OCI-M1 (cell line): Measurements from ENCODE around the gene ELAC2.
A peak's percentile ranks its signal among the peaks of the same experiment; 100 is the strongest.

Experiments used
- DNase-seq: peaks from one replicate; lab custom pipeline; 2025; lab: John Stamatoyannopoulos, UW

Gene ELAC2, protein sequence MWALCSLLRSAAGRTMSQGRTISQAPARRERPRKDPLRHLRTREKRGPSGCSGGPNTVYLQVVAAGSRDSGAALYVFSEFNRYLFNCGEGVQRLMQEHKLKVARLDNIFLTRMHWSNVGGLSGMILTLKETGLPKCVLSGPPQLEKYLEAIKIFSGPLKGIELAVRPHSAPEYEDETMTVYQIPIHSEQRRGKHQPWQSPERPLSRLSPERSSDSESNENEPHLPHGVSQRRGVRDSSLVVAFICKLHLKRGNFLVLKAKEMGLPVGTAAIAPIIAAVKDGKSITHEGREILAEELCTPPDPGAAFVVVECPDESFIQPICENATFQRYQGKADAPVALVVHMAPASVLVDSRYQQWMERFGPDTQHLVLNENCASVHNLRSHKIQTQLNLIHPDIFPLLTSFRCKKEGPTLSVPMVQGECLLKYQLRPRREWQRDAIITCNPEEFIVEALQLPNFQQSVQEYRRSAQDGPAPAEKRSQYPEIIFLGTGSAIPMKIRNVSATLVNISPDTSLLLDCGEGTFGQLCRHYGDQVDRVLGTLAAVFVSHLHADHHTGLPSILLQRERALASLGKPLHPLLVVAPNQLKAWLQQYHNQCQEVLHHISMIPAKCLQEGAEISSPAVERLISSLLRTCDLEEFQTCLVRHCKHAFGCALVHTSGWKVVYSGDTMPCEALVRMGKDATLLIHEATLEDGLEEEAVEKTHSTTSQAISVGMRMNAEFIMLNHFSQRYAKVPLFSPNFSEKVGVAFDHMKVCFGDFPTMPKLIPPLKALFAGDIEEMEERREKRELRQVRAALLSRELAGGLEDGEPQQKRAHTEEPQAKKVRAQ

DNA sequence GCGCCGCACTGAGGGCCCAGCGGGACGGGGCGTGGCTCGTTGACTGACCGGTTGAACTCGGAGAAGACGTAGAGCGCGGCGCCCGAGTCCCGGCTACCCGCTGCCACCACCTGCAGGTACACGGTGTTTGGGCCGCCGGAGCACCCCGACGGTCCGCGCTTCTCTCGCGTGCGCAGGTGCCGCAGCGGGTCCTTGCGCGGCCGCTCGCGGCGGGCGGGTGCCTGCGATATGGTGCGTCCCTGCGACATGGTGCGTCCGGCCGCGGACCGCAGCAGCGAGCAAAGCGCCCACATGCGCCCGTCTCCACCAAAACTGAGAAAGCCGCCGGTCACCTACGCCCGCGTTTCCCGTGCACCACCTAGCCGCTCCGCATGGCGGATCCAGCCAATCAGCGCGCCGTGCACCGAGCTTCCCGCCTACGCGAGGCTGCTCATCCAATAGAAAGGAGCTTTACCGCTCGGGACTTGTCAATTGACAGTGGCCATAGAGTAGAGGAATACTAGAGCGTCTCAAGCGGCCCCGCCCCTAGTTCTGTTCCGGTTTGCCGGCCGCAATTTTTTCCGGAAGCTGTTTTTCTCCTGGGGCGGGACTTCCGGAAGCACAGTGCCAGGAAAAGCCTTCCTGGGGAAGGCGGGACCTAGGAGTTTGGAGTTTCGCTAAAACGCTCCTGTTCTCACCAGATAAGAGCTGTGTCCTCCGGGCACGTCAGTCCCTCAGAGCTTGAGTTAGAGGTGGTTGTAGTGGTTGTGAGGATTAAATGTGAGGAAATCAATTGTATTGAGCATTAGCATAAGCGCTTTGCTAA is at the start of gene ELAC2:
ELAC2 (minus strand) TSS at position 373 of the 805 bp plus-strand sequence; CDS start at position 293, 80 bp downstream.
- peak; percentile 96 for DNase-seq

GRCh38 chr17:13065032-13065431 is 47.2 kb upstream of the ELAC2 start:
- DNase-seq: no peak

DNA sequence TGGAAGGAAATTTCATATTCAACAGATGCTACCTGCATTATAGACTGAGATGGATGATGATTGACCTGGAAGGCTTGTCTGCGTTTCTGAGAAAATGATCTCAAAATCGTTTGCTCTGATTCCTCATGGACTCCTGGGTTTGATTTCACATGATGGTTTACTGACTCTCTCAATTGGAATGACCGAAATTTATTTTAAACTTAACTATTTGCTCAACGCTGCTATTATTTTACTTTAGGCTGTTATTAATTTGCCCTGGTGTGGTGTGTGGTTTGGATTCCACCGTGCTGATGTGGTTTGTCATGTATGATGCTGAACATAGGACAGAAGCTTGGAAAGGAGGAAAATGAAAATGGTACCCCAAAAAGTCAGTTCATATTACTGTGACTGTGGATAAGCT is 37.3 kb upstream of the ELAC2 start:
- DNase-seq: no peak

- DNase-seq: no peak
Measured at GRCh38 chr17:13054666-13055065, 36.8 kb upstream of the ELAC2 start.

- no peak for DNase-seq
Measured at GRCh38 chr17:13051915-13052314, 34.1 kb upstream of the ELAC2 start.

DNA sequence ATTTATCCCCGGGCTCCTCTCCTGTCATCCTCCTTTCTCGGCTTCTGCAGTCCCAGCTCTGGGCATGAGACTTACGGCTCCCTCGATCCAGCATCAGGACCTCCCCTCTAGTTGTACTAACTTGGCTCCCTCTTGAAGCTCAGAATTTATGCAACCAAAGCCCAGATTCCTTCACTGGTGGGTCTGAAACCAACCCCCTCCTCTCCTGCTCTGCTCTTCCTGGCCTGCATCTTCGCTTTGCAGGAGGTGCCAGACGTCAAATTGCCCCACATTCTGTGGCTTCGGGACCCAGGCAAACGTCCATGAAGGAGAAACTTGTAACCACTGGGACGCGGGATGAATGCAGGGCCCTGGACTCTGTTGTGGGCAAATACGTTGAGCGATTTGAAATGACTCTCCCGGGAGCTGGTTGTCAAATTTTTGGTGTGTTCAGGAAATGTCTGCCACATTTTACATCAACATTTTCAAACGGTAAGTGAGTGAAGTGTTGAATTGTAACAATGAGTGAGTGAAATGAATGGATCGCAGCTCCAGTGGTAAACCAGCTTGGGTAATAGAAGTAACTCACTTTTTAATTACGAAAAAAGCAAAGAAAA is 29.3 kb upstream of the ELAC2 start:
- DNase-seq: no peak

GRCh38 chr17:13046361-13046760 is 28.5 kb upstream of the ELAC2 start:
- no peak for DNase-seq

DNA sequence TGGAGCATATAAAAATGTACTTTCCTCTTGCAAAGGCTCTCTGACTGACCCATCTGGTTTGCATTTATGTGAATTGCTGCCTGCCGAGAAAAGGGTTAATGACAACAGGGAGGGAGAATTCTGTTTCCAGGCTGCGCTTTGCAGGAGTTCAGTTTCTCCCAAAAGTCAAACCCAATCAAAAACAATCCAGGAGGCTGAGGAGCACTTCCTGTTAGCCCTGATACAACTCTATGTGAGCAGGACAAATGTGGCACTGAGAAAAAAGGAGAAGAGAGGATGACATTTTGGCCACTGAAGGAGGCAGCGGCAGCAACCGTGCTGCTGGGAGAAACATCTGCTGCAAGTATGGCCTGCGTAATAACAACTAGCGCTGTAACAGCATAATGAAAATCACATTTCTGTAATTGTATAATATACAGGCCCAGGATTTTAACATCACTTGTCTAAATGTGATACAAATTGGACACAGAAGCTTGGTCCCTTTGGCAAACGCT is 26.8 kb upstream of the ELAC2 start:
- no peak for DNase-seq

- DNase-seq: no peak
Measured at GRCh38 chr17:13038931-13039665, 21.3 kb upstream of the ELAC2 start.

DNA sequence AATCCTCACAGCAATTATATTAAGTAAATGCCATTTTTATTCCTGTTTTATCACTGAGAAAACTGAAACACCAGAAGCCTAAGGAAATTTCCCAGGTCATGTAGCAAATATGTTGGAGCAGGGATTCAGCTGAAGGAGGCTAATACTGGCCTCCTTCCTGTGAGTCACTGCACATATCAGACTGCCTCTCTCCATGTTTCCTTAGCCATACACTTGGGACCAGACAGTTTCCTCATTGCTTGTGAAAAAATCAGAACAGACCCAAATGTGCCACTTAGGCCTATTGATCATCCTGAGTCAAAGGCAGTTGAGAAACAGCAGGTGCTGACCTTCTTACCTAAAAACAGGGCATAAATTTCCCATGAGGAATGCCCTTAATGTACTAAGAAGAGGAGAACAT is 18.9 kb upstream of the ELAC2 start:
- no peak for DNase-seq

DNA sequence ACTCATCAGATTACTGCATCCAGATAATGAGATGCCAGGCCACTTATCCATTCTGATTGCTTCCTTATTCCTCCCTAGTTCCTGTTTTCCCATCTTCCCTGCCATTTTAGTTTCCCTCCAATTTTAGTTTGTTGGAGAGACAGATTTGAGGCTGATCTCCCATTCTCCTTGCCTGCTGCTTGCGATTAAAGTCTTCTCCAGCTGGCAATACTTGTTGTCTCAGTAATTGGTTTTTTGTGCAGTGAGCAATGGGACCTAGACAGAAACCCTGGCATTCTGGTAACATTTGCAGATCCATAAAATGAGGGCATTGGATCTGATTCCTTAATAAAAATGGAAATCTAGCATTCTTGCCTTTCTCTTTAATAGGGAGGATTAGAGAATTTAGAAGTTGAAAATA is 17.6 kb upstream of the ELAC2 start:
- DNase-seq: no peak

GRCh38 chr17:13031718-13032350 is 14.0 kb upstream of the ELAC2 start:
- peak; percentile 54 for DNase-seq

DNA sequence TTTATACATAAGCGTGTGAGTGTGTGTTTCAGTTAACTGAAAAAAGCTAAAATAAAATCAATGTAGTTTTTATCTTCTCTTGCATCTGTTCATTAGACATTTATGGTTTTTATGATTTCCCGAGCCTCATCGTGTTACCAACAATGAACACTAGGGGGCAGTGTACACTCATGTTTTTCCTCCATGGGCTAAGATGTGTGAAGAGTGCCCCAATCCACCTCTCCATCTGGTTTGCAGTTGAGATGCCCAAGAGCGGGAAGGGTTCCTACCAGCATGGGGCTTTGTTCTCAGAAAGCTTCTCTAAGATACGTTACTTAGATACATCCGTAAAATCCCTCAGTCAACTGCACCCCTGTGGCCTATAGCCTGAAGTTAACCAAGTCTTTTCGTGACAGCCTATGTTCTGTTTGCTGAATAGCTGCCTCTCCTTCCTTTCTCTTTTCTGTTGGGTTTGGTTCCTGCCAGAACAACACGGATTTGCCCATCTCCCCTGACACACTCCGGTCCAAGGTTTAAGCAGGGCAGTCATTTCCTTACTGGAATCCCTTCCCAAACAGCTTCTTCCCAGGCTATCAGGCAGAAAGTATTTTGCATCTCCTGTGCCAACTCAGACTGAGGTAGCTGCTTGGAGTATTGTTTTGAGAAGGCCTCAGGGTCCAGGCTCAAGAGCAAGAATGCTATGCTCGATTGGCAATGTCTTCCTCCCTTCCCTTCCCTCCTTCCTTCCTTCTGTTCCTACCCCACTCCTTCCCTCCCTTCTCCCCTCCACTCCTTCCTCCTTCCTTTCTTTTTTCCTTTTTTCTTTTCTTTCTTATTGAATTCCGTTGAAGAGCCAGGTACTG is 12.9 kb upstream of the ELAC2 start:
- DNase-seq: peak; percentile 61

DNA sequence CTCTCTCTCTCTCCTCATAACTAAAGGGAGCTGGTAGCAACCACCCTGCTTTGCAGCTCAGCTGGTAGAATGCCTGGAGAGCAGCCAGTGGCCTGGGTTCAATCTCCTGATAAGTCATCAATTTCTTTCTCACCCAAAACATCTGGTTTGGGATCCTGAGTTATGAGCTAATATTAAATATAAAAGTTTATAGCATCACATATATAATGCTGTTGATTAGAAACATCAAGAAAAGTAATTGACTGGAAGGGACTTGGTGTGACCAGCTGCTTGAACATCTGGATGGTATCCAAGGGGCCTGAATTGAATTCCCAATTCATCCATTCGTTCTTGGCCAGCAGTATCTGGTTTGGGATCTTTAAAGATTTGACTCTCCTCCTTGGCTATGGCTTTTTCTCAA is 12.2 kb upstream of the ELAC2 start:
- DNase-seq: no peak

DNA sequence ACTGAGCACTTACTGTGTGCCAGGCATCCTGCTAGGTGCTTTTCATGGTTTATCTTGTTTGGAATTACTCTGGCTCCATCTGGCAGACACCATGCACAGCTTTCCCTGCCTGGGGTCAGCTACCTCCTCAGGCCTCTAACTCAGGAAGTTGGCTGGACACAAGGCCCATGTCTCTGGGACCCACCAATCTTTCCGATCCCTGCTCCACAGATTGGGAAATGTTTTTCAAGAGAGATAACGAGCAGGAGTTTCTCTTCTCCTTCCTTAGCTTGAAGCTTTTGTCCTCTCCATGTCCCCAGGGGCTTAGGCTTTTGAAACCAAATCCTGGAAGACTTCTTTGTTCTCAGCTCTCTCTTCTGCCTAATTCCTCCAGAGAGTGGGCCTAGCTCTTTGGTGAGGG is 11.5 kb upstream of the ELAC2 start:
- no peak for DNase-seq

GRCh38 chr17:13027246-13027645 is 9.4 kb upstream of the ELAC2 start:
- no peak for DNase-seq

GRCh38 chr17:13025687-13026086 is 7.9 kb upstream of the ELAC2 start:
- no peak for DNase-seq

- no peak for DNase-seq
Measured at GRCh38 chr17:13025258-13025627, 7.4 kb upstream of the ELAC2 start.

DNA sequence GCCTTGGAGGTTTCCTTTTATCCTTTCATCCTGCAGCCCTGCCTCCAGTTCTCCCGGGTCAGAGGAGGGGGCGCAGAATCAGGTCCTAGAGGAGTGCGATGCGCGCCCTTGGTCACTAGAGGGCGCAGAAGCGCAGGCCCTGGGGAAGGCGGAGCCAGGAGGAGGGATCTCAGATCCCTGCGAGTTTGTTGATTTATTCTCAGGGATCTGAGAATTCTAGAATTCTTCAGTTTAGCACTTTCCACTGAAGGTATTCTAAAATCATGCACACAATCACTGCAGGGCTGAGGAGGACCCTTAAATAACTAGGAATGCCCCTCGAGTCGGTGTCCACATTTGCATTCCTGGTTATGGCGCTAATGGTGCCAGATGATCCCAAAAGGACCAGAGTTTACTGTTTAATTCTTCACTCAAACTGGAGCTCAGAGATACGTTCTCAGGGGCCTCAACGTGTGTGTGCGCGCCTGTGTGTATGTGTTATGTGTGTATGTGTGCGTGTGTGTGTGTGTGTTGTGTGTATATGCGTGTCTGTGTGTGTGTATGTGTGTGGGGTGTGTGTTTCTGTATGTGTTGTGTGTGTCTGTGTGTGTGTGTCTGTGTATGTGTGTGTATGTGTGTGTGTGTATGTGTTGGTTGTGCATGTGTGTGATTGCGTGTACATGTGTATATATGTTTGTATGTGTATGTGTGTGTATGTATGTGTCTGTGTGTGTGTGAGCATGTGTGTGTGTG is 6.9 kb upstream of the ELAC2 start:
- peak; percentile 77 for DNase-seq
